ENCODE results near the gene ALDH1B1.
"Not testable (repeated sequence)": the region's sequence is repeated elsewhere in the genome, so short reads cannot be mapped to it uniquely, and the experiment has no call there.

ALDH1B1 gene

DNA sequence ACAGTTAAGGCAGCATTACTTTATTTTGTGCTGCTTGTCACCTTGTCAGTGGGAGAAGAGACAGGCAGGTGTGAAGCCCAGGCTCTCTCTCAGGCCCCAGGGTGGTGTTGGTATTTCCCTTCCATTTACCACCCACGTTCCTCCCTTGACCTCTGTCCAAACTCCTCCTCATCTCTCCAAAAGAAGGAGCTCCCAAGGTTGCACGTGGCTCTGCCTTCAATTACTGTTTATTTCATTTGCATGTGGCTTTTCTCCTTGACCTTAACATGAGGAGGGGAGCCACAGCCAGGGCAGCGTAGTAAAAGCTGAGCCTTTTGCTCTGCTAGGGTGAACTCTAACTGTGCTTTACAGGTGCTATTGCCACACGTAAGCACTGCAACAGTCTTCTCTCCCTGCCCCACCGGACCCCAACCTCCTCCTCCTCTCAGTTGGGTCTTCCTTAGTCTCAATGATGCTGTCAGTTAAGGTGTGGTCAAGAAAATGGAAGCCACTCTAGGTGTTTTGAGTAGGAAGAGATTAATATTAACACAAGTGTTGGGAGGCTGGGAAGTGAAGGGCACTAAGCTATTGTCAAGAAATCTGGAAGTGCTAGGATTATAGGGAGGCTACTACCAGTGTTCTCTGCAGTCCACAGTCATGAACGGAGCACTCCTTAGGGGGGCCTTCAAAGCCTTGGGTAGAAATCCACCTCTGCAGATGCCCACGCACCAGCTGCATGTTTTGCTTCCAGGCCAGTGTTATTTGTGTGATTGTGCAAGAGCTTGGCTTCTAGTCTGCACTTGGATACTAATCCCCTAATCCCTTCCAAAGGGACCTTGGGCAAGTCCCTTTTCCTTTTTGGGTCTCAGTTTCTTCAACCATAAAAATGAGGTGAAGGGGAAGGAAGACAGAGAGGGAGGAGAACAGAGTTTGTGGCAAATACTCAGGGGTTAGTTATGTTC, 3.9 kb upstream of the ALDH1B1 start:
- DNase-seq = no peak

DNA sequence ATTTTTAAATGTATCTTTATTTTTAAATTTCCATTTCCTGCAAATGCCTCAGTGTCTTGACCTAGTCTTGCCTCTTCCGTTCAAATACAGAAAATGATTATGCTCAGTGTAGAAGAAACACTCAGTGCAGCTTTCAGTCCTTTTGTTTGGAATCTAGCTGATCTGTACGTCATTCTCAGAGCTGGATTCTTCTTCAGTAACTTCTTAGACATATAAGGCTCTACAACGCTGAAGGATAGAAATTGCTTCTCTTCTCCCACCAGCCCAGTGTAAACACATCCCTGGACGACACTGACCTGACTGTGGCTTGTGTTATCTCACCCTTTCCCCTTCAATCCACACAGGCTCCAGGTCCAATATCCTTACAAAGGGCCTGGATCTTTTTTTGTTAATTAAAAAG, 3.2 kb upstream of the ALDH1B1 start:
- DNase-seq = no peak

DNA sequence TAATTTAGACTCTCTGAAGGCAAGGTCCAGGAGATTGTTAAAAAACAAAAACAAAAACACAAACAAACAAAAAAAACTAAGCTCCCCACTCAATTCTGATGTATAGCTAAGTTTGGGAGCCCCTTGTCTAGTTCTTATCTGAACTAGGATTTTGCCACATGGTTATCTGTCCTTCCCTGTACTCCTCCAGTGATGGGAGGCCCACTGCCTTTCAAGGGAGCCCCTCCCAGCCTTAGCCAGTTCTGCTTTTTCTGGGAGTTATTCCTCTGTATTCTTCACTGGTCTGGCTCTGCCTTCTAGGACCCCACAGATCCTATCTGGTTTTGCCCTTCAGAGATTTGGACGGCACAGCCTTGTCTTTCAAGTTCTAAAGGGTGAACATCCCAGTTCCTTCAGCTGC, 2.1 kb upstream of the ALDH1B1 start:
- no peak for DNase-seq

DNA sequence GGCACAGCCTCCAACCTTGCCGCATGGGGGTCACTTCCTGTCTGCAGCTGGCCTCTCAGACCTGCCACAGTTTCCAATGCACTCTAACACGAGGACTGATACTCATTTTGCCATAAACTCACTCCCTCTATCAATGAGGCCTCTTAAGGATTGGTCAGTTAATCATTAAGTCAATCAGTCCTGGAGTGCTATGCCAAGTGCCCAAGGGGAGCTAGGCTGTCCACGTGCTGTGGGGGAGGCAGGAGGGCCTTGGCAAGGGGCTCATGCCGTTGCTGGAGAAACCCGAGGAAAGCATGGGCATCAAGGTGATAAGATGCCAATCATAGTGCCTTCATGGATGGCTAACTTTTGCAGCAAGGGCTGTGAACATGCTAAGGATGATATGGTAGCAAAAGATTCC, 1.7 kb upstream of the ALDH1B1 start:
- no peak for DNase-seq

DNA sequence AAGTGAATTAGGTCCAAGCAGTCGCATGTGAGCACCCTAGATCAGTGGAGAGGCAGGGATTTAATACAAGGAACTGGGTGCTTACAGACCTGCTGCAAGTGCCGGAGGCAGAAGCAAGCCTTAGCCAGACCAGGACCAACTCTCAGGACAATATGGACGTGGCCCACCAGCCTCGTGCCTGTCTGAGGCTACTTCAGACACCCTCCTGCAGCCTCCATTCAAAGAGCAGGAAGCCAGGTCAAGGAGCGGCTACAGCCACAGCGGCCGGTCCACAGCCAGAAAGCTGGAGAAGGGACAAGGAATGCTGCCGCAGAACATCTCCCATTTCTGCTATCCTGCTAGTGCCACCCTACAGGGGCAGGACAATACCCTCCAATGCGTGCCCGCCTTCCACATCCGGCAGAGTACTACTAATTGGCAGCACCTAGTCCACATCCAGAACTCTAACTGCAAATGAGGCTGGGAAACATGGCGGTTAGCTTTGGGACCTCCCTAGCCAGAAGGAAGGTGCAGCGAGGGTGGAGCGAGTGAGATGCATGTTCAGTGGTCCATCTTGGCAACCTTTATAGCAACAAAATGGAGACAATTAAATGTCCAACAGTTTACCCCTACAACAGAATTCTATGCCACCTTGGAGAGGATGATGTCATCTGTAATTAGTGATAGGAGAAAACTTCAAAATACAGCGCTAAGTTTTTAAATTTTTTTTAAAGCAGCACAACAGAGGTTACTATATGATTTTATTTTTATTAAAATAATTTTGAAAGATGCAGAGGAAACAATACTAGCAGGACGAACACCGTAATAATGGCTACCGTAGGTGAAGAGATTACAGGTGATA, 1.0 kb upstream of the ALDH1B1 start:
- DNase-seq = no peak

DNA sequence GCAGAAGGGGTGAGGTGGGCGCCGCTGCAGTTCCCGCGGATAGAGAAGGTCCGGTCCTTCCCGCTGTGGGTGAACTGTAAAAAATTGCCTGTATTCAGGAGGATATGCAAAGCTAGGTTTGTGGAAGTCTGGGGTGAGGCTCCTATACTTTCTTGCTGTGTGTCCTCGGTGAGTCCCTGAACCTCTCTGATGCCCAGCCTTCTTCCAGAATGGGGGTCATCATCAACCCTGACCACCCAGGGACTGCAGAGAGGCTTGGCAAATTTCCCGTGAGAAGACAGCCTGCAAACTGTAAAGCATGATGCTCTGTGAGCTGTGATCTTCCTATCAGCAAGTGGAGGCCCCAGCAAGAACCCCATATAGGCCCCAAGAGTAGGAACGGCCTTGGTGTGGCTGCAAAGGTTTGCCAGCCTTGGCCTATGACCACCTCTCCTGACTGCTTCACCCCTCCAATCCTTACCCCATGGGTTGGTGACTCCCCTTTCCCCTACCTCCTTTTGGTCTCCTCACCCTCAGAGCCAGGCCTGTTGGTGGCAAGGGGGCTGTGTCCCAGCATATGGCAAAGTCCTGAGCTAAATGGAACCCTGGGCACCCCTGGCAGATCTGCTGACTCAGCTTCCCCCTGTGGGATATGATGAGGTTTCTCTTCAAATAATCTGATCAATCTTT, 760 bp downstream of the ALDH1B1 start:
- DNase-seq = peak; percentile 22

DNA sequence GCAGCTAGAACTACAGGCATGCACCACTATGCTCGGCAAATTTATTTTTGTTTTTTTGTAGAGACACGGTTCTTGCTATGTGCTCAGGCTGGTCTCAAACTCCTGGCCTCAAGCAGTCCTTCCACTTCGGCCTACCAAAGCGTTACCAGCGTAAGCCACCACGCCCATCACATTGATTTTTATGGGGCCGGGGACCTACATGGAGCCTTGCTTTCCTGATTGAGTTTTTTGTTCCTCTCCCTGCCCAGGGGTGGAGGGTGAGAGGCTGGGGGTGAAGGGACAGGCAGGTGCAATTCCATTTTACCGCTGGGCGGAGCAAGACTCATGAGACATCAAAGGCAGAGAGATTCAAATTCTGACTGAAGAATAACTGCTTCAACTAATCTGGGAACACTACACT, 1.9 kb downstream of the ALDH1B1 start:
- no peak for DNase-seq

DNA sequence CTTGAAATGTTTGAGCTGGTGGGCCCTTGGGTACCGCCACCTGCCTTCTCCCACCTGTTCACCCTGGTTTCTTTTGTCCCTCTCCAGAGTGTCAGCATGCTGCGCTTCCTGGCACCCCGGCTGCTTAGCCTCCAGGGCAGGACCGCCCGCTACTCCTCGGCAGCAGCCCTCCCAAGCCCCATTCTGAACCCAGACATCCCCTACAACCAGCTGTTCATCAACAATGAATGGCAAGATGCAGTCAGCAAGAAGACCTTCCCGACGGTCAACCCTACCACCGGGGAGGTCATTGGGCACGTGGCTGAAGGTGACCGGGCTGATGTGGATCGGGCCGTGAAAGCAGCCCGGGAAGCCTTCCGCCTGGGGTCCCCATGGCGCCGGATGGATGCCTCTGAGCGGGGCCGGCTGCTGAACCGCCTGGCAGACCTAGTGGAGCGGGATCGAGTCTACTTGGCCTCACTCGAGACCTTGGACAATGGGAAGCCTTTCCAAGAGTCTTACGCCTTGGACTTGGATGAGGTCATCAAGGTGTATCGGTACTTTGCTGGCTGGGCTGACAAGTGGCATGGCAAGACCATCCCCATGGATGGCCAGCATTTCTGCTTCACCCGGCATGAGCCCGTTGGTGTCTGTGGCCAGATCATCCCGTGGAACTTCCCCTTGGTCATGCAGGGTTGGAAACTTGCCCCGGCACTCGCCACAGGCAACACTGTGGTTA, 3.3 kb downstream of the ALDH1B1 start:
- DNase-seq = no peak

DNA sequence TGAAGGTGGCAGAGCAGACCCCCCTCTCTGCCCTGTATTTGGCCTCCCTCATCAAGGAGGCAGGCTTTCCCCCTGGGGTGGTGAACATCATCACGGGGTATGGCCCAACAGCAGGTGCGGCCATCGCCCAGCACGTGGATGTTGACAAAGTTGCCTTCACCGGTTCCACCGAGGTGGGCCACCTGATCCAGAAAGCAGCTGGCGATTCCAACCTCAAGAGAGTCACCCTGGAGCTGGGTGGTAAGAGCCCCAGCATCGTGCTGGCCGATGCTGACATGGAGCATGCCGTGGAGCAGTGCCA, 3.8 kb downstream of the ALDH1B1 start:
- no peak for DNase-seq

DNA sequence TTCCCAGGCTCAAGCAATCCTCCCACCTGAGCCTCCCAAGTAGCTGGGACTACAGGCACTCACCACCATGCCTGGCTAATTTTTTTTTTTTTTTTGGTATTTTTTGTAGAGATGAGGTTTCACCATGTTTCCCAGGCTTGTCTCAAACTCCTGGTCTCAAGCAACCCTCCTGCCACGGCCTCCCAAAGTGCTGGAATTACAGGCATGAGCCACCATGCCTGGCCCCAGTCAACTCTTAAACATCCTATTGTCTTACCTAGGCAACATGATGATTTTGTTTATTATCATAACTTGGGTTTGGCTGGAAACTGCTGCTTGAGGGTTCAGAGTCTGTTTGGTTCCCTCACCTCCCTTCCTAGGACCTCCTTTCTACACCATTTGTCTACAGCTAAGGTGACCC, 6.7 kb downstream of the ALDH1B1 start:
- not testable (repeated sequence) for DNase-seq

DNA sequence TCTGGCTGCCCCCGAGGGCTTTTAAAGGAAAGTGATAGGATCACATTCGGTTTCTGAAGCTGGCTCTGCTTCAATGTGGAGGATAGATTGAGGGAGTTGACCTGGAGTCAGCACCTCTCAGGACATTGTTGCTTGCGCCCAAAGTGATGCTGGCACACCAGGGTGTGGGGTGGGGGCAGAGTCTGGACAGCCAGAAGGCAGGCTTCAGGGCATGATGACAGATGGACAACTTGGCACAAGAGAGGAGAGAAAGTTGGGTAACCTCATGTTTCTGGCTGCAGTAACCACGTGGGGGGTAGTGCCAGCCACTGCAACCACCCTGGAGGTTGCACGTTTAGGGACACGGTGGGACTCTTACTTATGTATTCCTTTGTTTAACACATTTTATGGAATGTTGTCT, 9.5 kb downstream of the ALDH1B1 start:
- DNase-seq = no peak

DNA sequence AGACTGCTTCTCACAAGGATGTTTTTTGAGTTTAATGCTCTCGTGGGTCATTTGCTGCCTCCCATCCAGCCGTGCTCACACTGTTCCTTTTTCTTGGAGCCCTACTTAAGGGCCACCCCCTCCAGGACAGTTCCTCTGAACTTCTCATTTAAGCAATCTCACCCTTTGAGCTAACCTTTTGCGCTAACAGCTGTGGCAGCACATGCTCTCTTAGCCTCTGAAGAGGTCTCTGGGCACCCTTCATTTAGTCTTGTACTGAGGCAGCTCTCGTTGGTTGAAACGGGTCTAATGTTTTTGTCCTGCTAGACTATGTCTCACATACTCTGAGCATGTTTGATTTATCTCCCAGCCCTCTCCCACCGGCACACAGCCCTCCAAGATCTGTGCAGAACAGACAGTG, 11.8 kb downstream of the ALDH1B1 start:
- no peak for DNase-seq

DNA sequence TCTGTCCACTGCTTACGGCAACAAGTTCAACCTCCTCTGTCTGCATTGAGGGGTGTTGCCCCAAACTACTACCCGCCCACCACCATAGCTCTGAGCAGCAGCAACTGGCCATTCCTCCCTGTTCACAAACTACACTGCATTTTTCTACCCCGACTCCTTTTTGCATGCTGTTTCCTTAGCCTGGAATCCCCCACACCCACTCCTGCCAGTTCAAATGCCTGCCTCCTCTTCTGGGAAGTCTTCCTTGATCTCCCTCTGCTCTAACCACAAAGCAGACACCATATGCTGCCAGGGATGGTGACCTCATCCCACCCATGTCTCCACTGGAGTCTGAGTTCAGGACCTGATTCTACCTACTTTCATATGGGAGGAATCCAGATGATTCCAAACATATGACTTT, 13.3 kb downstream of the ALDH1B1 start:
- DNase-seq = no peak

DNA sequence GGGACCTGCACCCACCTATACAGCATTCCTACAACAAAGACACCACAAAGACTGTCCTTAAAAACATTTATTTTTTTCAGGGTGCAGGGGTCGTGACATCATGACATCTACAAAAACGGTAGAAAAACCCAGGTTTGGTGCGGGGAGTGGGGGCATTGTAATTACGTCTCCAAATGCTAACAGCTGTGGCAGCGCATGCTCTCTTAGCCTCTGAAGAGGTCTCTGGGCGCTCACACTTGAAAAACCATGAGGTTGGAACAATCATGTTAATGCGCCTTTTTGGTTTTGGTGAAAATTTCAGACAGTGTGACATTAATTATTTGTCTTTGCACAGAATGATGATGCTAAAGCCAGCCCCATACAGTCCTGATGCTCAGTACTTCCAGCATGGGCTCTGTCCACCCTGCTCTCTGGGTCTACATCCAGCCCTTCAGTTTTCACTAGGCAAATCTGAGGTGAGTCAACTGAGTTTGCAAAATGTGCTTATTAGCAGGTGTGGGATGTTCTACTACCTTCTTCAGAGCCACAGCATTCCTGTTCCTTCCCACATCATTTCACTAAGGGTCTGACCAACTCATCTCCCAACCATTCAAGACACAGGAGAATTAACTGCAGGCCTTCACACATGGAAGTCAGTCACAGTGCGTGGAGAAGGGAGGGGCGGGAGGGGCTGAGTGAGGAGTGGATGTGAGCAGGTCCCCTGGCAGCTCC, 14.1 kb downstream of the ALDH1B1 start:
- DNase-seq = no peak

DNA sequence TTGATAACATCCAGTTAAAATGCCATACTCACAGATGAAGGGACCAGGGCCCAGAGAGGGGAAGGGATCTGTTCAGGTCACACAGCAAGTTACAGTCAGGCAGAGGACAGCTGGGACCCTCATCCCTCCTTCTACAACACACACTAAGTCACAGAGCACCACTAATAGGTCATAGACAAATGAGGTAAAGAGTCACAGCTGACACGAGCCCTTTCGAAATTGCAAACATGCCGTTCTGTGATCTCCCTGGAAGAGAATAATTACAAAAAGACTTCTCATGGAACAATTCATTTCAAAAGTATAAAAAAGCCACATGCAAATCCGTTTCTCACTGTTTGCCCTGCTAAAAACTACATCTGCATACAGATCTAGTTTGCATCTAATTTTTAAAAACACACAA, 16.2 kb downstream of the ALDH1B1 start:
- peak; percentile 7 for DNase-seq

DNA sequence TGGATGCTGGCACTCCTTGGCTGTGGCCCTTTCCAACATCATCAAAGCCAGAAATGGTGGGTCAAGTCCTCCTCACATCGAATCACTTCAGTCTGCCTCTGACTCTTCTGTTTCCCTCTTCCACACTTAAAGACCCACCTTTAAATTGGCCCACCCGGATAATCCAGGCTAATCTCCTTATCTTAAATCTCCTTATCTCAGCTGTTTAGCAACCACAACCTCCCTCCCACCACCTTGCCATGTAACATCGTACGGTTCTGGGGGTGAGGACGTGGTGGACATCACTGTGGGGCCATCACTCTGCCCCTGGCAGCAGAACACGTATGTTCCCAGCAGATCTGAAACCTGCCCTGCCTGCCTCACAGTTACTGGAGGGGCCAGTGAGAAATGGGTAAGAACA, 20.2 kb downstream of the ALDH1B1 start:
- DNase-seq = no peak

DNA sequence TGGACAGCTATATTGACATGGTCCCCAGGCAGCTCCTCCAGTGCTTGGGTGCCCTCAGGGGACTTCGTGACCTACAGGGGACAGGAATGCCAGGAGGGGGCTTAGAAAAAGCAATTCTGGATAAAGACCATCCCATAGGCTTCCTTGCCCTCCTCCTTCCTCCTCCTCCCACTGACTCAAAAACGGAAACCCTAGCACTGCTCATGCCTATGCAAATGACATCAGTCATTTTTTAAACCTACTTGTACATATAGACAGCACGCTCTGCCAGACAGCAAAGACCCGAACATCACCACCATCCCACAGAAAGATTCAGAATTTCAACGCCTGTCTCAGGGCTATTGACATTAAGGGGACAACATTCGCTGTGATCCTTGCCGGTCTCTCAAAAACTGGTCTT, 20.8 kb downstream of the ALDH1B1 start:
- DNase-seq = no peak

DNA sequence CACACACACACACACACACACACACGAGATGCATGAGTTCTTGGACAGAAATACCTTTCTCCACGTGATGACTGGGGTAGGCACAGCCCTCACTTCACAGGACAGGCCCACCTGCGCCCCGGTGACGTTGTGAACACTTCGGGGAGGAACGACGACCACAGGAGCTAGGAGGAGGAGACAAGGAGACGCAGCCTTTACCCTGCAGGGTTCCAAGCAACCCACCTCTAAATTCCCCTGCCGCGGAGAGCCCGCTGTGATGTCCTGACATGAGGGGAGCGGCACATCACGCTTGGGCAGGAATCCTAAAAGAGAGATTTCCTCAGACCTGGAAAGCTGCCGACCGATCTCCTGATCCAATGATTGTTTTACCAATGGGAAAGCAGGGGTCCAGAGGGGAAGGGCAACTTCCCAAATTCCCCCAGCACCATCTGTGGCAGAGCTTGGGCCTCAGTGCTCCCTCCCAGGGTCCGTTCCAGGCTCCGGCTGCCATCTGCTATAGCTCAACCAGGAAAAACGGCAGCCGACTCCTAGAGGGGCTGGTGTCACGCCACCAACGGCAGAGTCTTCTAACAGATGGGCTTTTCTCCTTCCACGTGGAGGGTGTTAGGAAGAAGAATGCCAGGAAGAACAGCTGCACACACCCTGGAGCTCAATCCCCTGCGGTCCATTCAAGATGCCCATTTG, 21.7 kb downstream of the ALDH1B1 start:
- no peak for DNase-seq

DNA sequence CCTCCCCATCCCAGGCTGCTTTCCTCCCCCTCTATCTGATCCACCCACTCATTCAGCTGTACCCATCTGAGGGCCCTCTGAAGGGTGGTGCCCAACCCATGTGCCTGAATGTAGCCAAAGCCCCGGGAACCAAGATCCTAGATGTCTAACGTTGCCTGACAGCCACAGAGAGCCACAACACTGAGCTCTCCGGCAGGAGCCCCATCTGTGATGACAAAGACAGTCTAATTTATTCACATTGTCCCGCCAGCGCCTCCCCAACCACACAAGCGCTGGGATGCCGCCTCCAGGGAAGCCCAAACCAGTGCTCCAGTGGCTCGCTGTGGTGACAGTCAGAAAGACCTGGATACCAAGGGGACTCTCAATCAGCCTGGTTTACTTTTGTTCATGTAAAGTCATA, 23.4 kb downstream of the ALDH1B1 start:
- DNase-seq = no peak

DNA sequence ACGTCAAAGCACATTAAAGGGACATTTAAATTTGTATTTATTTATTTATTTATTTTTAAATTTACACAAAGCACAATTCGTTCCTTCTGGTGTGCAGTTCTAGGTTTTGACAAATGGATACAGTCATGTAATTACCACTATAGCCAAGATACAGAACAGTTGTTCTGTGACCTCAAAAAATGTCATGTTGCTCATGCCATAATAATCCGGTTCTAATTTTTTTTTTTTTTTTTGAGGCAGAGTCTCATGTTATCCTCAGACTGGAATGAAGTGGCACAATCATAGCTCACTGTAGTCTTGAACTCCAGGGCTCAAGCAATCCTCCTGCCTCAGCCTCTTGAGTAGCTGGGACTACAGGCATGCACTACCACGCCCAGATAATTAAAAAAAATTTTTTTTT, 24.0 kb downstream of the ALDH1B1 start:
- DNase-seq = no peak

DNA sequence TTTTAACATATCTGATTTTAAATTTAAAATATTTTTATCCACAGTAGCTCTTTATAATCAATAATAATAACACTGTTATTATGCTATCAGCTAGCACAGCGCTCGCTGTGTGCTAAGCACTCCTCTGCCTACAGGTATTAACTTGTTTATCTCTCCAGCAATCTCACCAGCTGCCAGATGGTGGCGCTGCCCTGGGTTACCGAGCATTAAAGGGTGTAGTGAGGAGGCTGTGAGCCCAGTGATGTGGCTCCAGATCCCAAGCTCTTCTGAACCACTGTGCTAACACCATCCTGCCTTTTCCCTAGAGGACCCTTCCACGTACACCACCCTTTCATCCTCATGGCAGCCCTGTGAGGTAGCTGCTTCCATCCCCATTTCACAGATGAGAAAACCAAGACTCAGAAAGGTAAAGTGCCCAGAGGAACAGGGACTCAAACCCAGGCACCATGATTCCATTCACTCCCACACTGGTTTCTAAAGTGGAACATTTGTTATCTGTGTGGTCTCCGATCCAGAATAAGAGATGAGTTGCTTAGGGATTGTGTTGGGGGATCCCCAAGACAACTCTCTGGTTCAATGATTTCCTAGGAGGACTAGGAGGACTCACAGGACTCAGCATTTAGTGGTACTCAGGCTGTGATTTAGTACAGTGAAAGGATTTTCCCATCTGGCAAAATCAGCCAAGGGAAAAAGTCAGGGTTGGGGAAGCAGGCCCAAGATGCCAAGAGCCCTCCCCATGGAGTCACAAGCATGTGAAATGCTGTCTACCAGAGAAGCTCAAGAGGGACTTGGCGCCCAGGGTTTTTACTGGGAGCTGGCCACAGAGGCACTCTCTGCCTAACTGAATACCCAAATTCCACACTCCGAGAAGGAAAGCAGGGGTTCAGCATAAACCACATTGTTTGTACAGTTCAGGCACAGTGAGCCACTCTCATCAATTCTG, 24.8 kb downstream of the ALDH1B1 start:
- DNase-seq = peak; percentile 57

All from activated CD4-positive, alpha-beta T cell treated with anti-CD3 and anti-CD28 coated beads, Interleukin-2, Interleukin-6, amounts not matched to agents 100 ng/mL and 50 ng/mL, durations not matched to agents 16 hours and 8 hours (primary cell).